ENCODE measurements around the gene SLC29A2. TPM values are rescaled to one million over a fixed set of nuclear protein-coding genes. Genes with fewer than 3 reads are reported as not detected.

SLC29A2 gene
- total RNA-seq, 1 donor from 2014 or later, result 35.6 TPM

- no peak for TF ChIP-seq CTCF (IDR thresholded peaks at IDR 0.05; ENCODE audit: unreplicated experiment)
- Mint-ChIP-seq H3K9me3 (ENCODE audit: low read depth) (no peaks in the 10 kb centered on the region), H3K36me3 (ENCODE audit: insufficient read depth) (peaks cover 5% of the 10 kb centered on the region), H3K27ac (peak overlapping the region; percentile 19), H3K4me3 (ENCODE audit: low read depth) (no peak overlapping the region), H3K4me1 (ENCODE audit: low read depth) (peaks cover 13% of the 10 kb centered on the region), H3K27me3 (peaks cover 6% of the 10 kb centered on the region)
- DNase-seq (ENCODE audit: low spot score, unreplicated experiment), result no peak
Observed at GRCh38 chr11:66373265-66373664, 1.7 kb upstream of the SLC29A2 start.

GRCh38 chr11:66369073-66369894 lies 2.3 kb downstream of the SLC29A2 start:
- peak overlapping the region; percentile 90 for H3K4me3 Mint-ChIP-seq (ENCODE audit: low read depth)
- TF ChIP-seq CTCF (IDR thresholded peaks at IDR 0.05; ENCODE audit: unreplicated experiment), result no peak
- H3K9me3 Mint-ChIP-seq (ENCODE audit: low read depth), result no peaks in the 10 kb centered on the region
- no peaks in the 10 kb centered on the region for H3K27me3 Mint-ChIP-seq
- H3K27ac Mint-ChIP-seq, result no peak overlapping the region
- H3K4me1 Mint-ChIP-seq (ENCODE audit: low read depth), result peaks cover 13% of the 10 kb centered on the region
- DNase-seq (ENCODE audit: low spot score, unreplicated experiment), result no peak
- peaks cover 9% of the 10 kb centered on the region for H3K36me3 Mint-ChIP-seq (ENCODE audit: insufficient read depth)

- no peak overlapping the region for H3K4me3 Mint-ChIP-seq (ENCODE audit: low read depth)
- H3K36me3 Mint-ChIP-seq (ENCODE audit: insufficient read depth), result peaks cover 9% of the 10 kb centered on the region
- no peak for DNase-seq (ENCODE audit: low spot score, unreplicated experiment)
Observed at GRCh38 chr11:66368484-66368883, 3.1 kb downstream of the SLC29A2 start.

DNA sequence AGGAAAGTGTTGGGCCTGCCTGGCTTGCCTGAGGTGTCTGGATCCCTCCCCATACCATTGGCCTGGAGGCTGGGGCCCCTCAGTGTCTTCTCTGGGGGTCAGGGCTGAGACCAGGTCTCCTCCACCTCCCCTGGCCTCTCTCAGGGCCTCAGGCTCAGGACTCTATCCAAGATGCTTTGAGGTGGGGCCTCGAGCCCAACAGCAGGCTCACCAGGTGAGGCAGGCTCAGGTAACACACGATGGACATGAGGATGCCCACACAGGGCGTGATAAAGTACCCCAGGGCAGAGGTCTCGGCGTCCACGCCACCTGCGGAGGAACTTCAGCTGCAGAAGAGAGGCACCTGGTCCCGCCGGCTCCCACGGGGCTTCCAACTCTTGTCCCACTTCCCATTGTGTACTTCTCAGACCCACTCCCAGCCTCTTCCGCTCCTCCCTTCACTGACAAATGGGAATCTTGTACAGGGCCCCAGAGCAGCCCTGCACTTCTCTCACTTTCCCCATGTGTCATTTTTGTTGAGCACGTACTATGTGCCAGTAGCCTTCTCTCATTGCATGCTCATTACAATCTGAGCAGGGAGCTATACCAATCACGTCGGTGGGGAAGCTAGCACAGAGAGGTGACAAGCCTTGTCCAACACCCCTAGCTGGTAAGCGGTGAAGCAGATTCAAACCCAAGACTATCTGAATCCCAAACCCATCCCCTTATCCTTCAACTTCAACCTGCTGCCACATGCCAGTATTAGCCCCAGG lies 3.8 kb downstream of the SLC29A2 start:
- H3K27ac Mint-ChIP-seq, result no peak overlapping the region
- H3K4me3 Mint-ChIP-seq (ENCODE audit: low read depth), result no peak overlapping the region
- H3K27me3 Mint-ChIP-seq, result no peaks in the 10 kb centered on the region
- TF ChIP-seq CTCF (IDR thresholded peaks at IDR 0.05; ENCODE audit: unreplicated experiment), result no peak
- H3K36me3 Mint-ChIP-seq (ENCODE audit: insufficient read depth), result peaks cover 9% of the 10 kb centered on the region
- no peak for DNase-seq (ENCODE audit: low spot score, unreplicated experiment)
- no peaks in the 10 kb centered on the region for H3K9me3 Mint-ChIP-seq (ENCODE audit: low read depth)
- H3K4me1 Mint-ChIP-seq (ENCODE audit: low read depth), result peaks cover 13% of the 10 kb centered on the region

More at GRCh38 chr11:66368484-66368883, 3.1 kb downstream of the SLC29A2 start:
- Mint-ChIP-seq H3K27ac (peak overlapping the region; percentile 68), H3K27me3 (no peaks in the 10 kb centered on the region), H3K4me1 (ENCODE audit: low read depth) (peaks cover 13% of the 10 kb centered on the region), H3K9me3 (ENCODE audit: low read depth) (no peaks in the 10 kb centered on the region)
- no peak for TF ChIP-seq CTCF (IDR thresholded peaks at IDR 0.05; ENCODE audit: unreplicated experiment)

DNA sequence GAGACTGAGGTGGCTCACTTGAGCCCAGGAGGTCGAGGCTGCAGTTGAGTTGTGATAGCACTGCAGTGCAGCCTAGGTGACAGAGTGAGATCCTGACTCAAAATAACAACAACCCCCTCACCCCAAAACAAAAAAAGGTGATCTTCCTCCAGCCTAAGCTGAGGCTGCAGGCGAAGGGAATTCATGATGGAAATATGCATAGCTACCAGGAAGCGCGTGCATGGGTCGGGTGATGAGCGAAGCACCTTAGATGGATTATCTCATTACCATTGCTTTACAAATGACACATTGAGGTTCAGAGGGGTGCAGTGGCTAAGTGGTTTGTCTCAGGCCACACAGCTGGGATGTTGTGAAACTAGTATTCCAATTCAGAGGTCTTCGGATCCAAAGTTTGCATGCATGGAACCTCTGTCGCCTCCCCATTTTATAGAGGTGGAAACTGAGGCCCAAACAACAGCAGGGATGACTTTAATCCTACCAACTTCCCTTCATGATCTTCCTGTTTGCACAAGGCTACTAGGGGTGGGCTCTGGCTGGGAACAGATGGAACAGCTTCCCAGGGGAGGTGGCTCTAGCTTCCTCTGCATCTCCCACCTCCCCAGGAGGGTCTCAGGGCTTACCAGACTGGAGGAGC lies 4.6 kb downstream of the SLC29A2 start:
- Mint-ChIP-seq H3K36me3 (ENCODE audit: insufficient read depth) (peaks cover 13% of the 10 kb centered on the region), H3K27ac (no peak overlapping the region)
- TF ChIP-seq CTCF (IDR thresholded peaks at IDR 0.05; ENCODE audit: unreplicated experiment), result no peak

More for the DNA sequence above, 4.6 kb downstream of the SLC29A2 start:
- Mint-ChIP-seq H3K4me1 (ENCODE audit: low read depth) (peaks cover 13% of the 10 kb centered on the region), H3K9me3 (ENCODE audit: low read depth) (no peaks in the 10 kb centered on the region), H3K27me3 (no peaks in the 10 kb centered on the region), H3K4me3 (ENCODE audit: low read depth) (no peak overlapping the region)
- DNase-seq (ENCODE audit: low spot score, unreplicated experiment), result no peak

Data from progenitor cell of endocrine pancreas (in vitro differentiated cells).